ENCODE results near the gene PPP1R27. TPM values are rescaled to one million over a fixed set of nuclear protein-coding genes. Genes with fewer than 3 reads are reported as not detected.

Gene PPP1R27
- total and polyA plus RNA-seq, 2 donors (not counting 3 experiments of a cell fraction or from before 2014, with no cell fraction given), result not detected

GRCh38 chr17:81851423-81851822 lies 16.6 kb upstream of the PPP1R27 start:
- CTCF ChIA-PET, result interaction anchor here (1.0 kb wide), 1 partner anchor 117 kb away, joined by 3 read pairs; no protein-coding TSS in a partner anchor

More at GRCh38 chr17:81851423-81851822, 16.6 kb upstream of the PPP1R27 start:
- peaks cover 20 to 60% of the 10 kb centered on the region in 2 experiments for H3K36me3 ChIP-seq (ENCODE audit: control insufficient read depth in 2 of 2, extremely low read depth in 1 of 2, insufficient read depth in 2 of 2, low read length in 2 of 2)
- no peaks in the 10 kb centered on the region for H3K27me3 ChIP-seq (ENCODE audit: control insufficient read depth in 2 of 2, insufficient read depth in 2 of 2, low read length in 2 of 2)
- no peak overlapping the region for H3K27ac ChIP-seq (ENCODE audit: insufficient read depth, low read depth, low read length)
- no peak overlapping the region for H3K4me2 ChIP-seq (ENCODE audit: insufficient read depth, low read length)
- peaks cover 34% of the 10 kb centered on the region for H3K79me2 ChIP-seq (ENCODE audit: control insufficient read depth, insufficient read depth, low read length)
- H3K9me1 ChIP-seq (replicated peaks; ENCODE audit: control insufficient read depth, extremely low read depth, insufficient read depth, low read length), result no peaks in the 10 kb centered on the region
- POLR2A ChIA-PET, result interaction anchor here (0.6 to 1.1 kb wide), 2 partner anchors 10 to 395 kb away, joined by 3 read pairs; no protein-coding TSS in a partner anchor
- intact Hi-C loops (cut with micrococcal nuclease) (no loop called here), dilution Hi-C loops (cut with MboI; ENCODE audit: extremely low pct_ligation_motif_present, low sequenced_read_pairs) (no loop called here)
- no TSS peak for BruUV-seq (replicated peaks)
- H4K20me1 ChIP-seq (replicated peaks; ENCODE audit: control insufficient read depth, extremely low read depth, insufficient read depth, low read length), result no peaks in the 10 kb centered on the region
- TF ChIP-seq FOS (IDR thresholded peaks at IDR 0.05; ENCODE audit: borderline replicate concordance, insufficient read depth, low read length) (no peak), EZH2 (IDR thresholded peaks at IDR 0.05; ENCODE audit: borderline replicate concordance, low read depth, low read length, severe bottlenecking) (no peak), CTCF (IDR thresholded peaks at IDR 0.05; ENCODE audit: extremely low read depth in 1 of 2, insufficient read depth in 1 of 2, low read depth in 1 of 2, low read length in 2 of 2) (no peak), MAX (IDR thresholded peaks at IDR 0.05; ENCODE audit: insufficient read depth, insufficient read length) (no peak), GATA2 (IDR thresholded peaks at IDR 0.05; ENCODE audit: insufficient read depth, insufficient read length, low read depth, low read length) (no peak), POLR2AphosphoS5 (IDR thresholded peaks at IDR 0.05; ENCODE audit: insufficient read depth, low read depth, low read length) (no peak), POLR2A (IDR thresholded peaks at IDR 0.05; ENCODE audit: low read depth, low read length) (no peak), JUN (IDR thresholded peaks at IDR 0.05; ENCODE audit: borderline replicate concordance, insufficient read depth, insufficient read length, low read depth) (no peak), MYC (IDR thresholded peaks at IDR 0.05; ENCODE audit: low read depth, low read length) (no peak)
- no peak overlapping the region for H2AFZ ChIP-seq (ENCODE audit: low read depth, low read length)
- no peak for DNase-seq (ENCODE audit: low read depth, low spot score)
- H3K9me3 ChIP-seq (replicated peaks; ENCODE audit: control insufficient read depth, insufficient read depth, low read length), result no peaks in the 10 kb centered on the region
- H3K9ac ChIP-seq (replicated peaks; ENCODE audit: extremely low read depth, insufficient read depth, low read length), result no peak overlapping the region
- H3K4me3 ChIP-seq (replicated peaks in 1 of 3; ENCODE audit: insufficient read depth in 1 of 3, low read depth in 1 of 3, low read length in 3 of 3), result no peak overlapping the region
- H3K4me1 ChIP-seq (ENCODE audit: control insufficient read depth, extremely low read depth, insufficient read depth, low read length), result no peaks in the 10 kb centered on the region
- FAIRE-seq, result no peak

Data from endothelial cell of umbilical vein (primary cell).